OCI-LY7 (cell line): ENCODE data around the gene IGSF9. TPM values are rescaled to one million over a fixed set of nuclear protein-coding genes. Genes with fewer than 3 reads are reported as not detected.

ENCODE experiments used
- BruUV-seq: library from RNA; stranded (reverse); fragments of 400-500 nt; replicated peaks from 2 replicates; lab custom pipeline; 2021; lab: Mats Ljungman, UMichigan
- CTCF ChIA-PET: fragments of 300-600 bp; sonication (Branson Sonifier 250); formaldehyde crosslinking; loops from one replicate; lab custom pipeline; 2022; ENCODE audit warnings: antibody characterized with exemption; ENCODE audit not compliant: unreplicated experiment; lab: Charles Lee
- POLR2A ChIA-PET: fragments of 300-600 bp; sonication (Branson Sonifier 250); formaldehyde crosslinking; loops from one replicate; lab custom pipeline; 2022; ENCODE audit warnings: antibody characterized with exemption; lab: Charles Lee
- DNase-seq: peaks from one replicate; pipeline ENCODE4 v3.0.0-alpha.2; 2015; ENCODE audit warnings: low spot score
- H2AFZ ChIP-seq: fragments of 200-600 bp; sonication (generic), shearing (Covaris generic); 2 replicates; pipeline ENCODE4 v1.6.1; 2014; ENCODE audit warnings: mild to moderate bottlenecking, antibody characterized with exemption, low read length, moderate library complexity
- H3K27ac ChIP-seq: fragments of 200-600 bp; sonication (generic); 2 replicates; pipeline ENCODE4 v1.5.1; 2014; ENCODE audit warnings: mixed run types, low read depth, mild to moderate bottlenecking, moderate library complexity, low read length, inconsistent platforms; ENCODE audit not compliant: poor library complexity, severe bottlenecking
- H3K36me3 ChIP-seq: fragments of 200-600 bp; sonication (generic); 2 replicates; pipeline ENCODE4 v1.6.1; 2014; ENCODE audit warnings: mild to moderate bottlenecking, antibody characterized with exemption, low read length, moderate library complexity, mixed read lengths; ENCODE audit not compliant: insufficient read depth
- H3K4me1 ChIP-seq: fragments of 200-600 bp; sonication (generic); 2 replicates; pipeline ENCODE4 v1.5.1; 2014; ENCODE audit warnings: mild to moderate bottlenecking, low read length; ENCODE audit not compliant: insufficient read depth, poor library complexity, severe bottlenecking
- H3K4me2 ChIP-seq: fragments of 200-600 bp; sonication (generic); 2 replicates; pipeline ENCODE4 v1.6.1; 2014; ENCODE audit warnings: mild to moderate bottlenecking, low read length
- H3K4me3 ChIP-seq: fragments of 200-600 bp; sonication (generic); 2 replicates; pipeline ENCODE4 v1.5.1; 2014; ENCODE audit warnings: mild to moderate bottlenecking, low read depth, low read length; ENCODE audit not compliant: poor library complexity, severe bottlenecking
- H3K79me2 ChIP-seq: fragments of 200-600 bp; sonication (generic); 2 replicates; pipeline ENCODE4 v1.6.1; 2016; ENCODE audit warnings: low read depth, mild to moderate bottlenecking, low read length, moderate library complexity, mixed read lengths; ENCODE audit not compliant: insufficient read depth
- H3K9me2 ChIP-seq: fragments of 200-600 bp; sonication (generic); 2 replicates; pipeline ENCODE4 v1.6.1; 2016; ENCODE audit warnings: mild to moderate bottlenecking, low read length, mixed read lengths; ENCODE audit not compliant: insufficient read depth
- H3K9me3 ChIP-seq: fragments of 200-600 bp; sonication (generic); 2 replicates; pipeline ENCODE4 v1.6.1; 2014; ENCODE audit warnings: mild to moderate bottlenecking, mixed run types, low read length, mixed read lengths
- H4K20me1 ChIP-seq: fragments of 200-600 bp; sonication (generic); 2 replicates; pipeline ENCODE4 v1.6.1; 2014; ENCODE audit warnings: mild to moderate bottlenecking, antibody characterized with exemption, low read length, moderate library complexity, mixed read lengths; ENCODE audit not compliant: insufficient read depth
- CTCF ChIP-seq: fragments of 200-600 bp; sonication (generic); conservative IDR thresholded peaks from 2 replicates; pipeline ENCODE4 v1.5.1; 2014; ENCODE audit warnings: mild to moderate bottlenecking, antibody characterized with exemption, low read length, moderate library complexity, mixed read lengths
- EZH2phosphoT487 ChIP-seq: fragments of 200-600 bp; sonication (generic); IDR thresholded peaks from 2 replicates; pipeline ENCODE4 v1.6.1; 2018; ENCODE audit warnings: low read depth, borderline replicate concordance, mild to moderate bottlenecking, mixed run types, antibody characterized with exemption, low read length, moderate library complexity, mixed read lengths
- intact Hi-C: fragments of 100-400 bp; cut with micrococcal nuclease; formaldehyde crosslinking; loops from one replicate; pipeline ENCODE4 v1.10.0; 2022; ENCODE audit not compliant: unreplicated experiment
- total RNA-seq, 2 experiments: library from RNA; depleted of rRNA in 1 of 2; stranded (reverse); fragments of >200 nt in 1 of 2; shearing (Covaris generic) in 1 of 2; gene quantifications; 2 replicates each; pipeline ENCODE4 v1.2.3, GENCODE V29; 2014 to 2022

IGSF9 gene
- total RNA-seq, 2 experiments from 2014 or later: not detected

DNA sequence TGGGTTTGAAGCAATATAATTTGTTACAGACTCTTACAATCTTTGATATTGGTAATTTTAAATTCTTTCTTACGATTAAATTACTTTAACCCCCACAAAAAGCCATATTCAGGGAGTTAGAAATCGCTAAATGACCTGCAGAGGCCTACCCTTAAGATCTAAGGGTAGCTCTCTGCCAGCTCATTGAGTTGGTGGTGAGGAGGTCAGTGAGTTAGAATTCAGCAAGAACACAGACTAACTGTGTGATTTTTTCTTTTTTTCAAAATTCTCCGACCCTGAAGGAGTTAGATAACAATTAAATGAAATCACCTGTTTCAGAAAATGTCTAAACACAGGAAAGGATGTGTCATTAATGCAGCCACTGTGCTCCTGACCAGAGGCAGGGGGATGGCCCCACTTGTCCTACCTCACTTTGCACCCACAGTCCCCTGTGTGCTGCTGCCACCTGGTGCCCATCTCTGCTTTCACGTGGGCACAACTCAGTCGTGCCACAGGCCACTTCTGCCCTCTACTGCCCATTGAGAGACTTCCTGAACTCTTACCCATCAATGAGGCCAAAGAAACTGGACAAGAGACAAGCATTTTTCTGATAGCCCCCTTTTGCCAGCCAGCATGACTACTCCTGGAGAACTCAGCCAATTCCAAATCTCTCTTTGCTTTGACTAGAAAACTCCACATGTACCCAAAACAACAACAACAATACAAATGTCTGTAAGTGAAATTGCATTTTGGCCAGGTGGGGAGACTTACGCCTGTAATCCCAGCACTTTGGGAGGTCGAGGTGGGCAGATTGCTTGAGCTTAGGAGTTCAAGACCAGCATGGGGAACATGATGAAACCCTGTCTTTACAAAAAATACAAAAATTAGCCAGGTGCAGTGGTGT is 53.9 kb downstream of the IGSF9 start:
- no peaks in the 10 kb centered on the region for H3K79me2 ChIP-seq
- no peak overlapping the region for H3K27ac ChIP-seq
- intact Hi-C loops: loop anchor here (1.0 to 2.0 kb wide), 4 partner anchors 70 to 115 kb away; partner anchors contain the start of gene DUSP23
- no peak overlapping the region for H3K4me2 ChIP-seq
- no peak overlapping the region for H2AFZ ChIP-seq
- no peaks in the 10 kb centered on the region for H3K36me3 ChIP-seq
- H3K4me3 ChIP-seq: no peak overlapping the region
- peaks cover 28% of the 10 kb centered on the region for H3K4me1 ChIP-seq
- BruUV-seq: no TSS peak
- peak; percentile 75 for DNase-seq
- no peaks in the 10 kb centered on the region for H3K9me3 ChIP-seq
- no peaks in the 10 kb centered on the region for H3K9me2 ChIP-seq
- ChIA-PET POLR2A (interaction anchor here (0.6 to 2.1 kb wide), 4 partner anchors 90 to 1074 kb away, joined by 3 to 7 read pairs (median 4); partner anchors contain the start of gene FCRL6), CTCF (interaction anchor here (1.1 to 4.9 kb wide), 4 partner anchors 12 to 116 kb away, joined by 3 to 30 read pairs (median 7); no protein-coding TSS in a partner anchor)
- H4K20me1 ChIP-seq: no peaks in the 10 kb centered on the region
- TF ChIP-seq EZH2phosphoT487 (no peak), CTCF (peak; percentile 98)

GRCh38 chr1:159890390-159890789 is 55.0 kb downstream of the IGSF9 start:
- H3K79me2 ChIP-seq: no peaks in the 10 kb centered on the region
- ChIA-PET POLR2A (interaction anchor here (0.6 to 1.3 kb wide), 4 partner anchors 31 to 1076 kb away, joined by 3 to 6 read pairs (median 3); partner anchors contain the start of gene FCRL6), CTCF (interaction anchor here (0.5 to 4.9 kb wide), 4 partner anchors 58 to 1101 kb away, joined by 3 to 30 read pairs (median 6); no protein-coding TSS in a partner anchor)
- TF ChIP-seq EZH2phosphoT487 (no peak), CTCF (no peak)
- H3K36me3 ChIP-seq: no peaks in the 10 kb centered on the region
- peaks cover 28% of the 10 kb centered on the region for H3K4me1 ChIP-seq
- BruUV-seq: no TSS peak
- H4K20me1 ChIP-seq: no peaks in the 10 kb centered on the region
- no peaks in the 10 kb centered on the region for H3K9me3 ChIP-seq
- intact Hi-C loops: loop anchor here (2.0 kb wide), 1 partner anchor 116 kb away; no protein-coding TSS in a partner anchor
- H3K4me3 ChIP-seq: peak overlapping the region; percentile 36
- H3K9me2 ChIP-seq: no peaks in the 10 kb centered on the region
- DNase-seq: no peak
- H2AFZ ChIP-seq: peak overlapping the region; percentile 82; the same call in 1 of the 2 replicates
- H3K4me2 ChIP-seq: peak overlapping the region; percentile 70
- H3K27ac ChIP-seq: no peak overlapping the region
